Neural crest cell (in vitro differentiated cells): Measurements from ENCODE around the gene LNPEP. TPM values are rescaled to one million over a fixed set of nuclear protein-coding genes. Genes with fewer than 3 reads are reported as not detected.

Source experiments
- DNase-seq: peaks from one replicate; pipeline ENCODE4 v3.0.0; 2021; ENCODE audit warnings: low read depth, mixed read lengths, low spot score
- H3K27ac Mint-ChIP-seq: one replicate; pipeline ENCODE4 v1.8.0; 2021; ENCODE audit warnings: mild to moderate bottlenecking, mixed read lengths; ENCODE audit not compliant: unreplicated experiment
- H3K27me3 Mint-ChIP-seq: 2 replicates; pipeline ENCODE4 v1.8.0; 2021; ENCODE audit warnings: low read depth, mild to moderate bottlenecking, mixed read lengths
- H3K36me3 Mint-ChIP-seq: 2 replicates; pipeline ENCODE4 v1.8.0; 2021; ENCODE audit warnings: low read depth, mild to moderate bottlenecking, mixed read lengths
- H3K4me1 Mint-ChIP-seq: 2 replicates; pipeline ENCODE4 v1.8.0; 2021; ENCODE audit warnings: mixed read lengths
- H3K4me3 Mint-ChIP-seq: one replicate; pipeline ENCODE4 v1.8.0; 2021; ENCODE audit warnings: mild to moderate bottlenecking, mixed read lengths
- H3K9me3 Mint-ChIP-seq: 2 replicates; pipeline ENCODE4 v1.8.0; 2021; ENCODE audit warnings: mixed read lengths
- CTCF ChIP-seq: fragments of 200-600 bp; sonication (generic); conservative IDR thresholded peaks from 2 replicates; pipeline ENCODE4 v1.5.0; 2021; ENCODE audit warnings: antibody characterized with exemption, mild to moderate bottlenecking
- total RNA-seq: library from RNA; stranded (reverse); gene quantifications from 2 replicates; pipeline ENCODE4 v1.2.1, GENCODE V29; 2021

The LNPEP gene
- total RNA-seq, 1 donor from 2014 or later = 17.4 TPM

GRCh38 chr5:96962540-96962991, 26.7 kb downstream of the LNPEP start:
- no peak for TF ChIP-seq CTCF
- Mint-ChIP-seq H3K9me3 (no peaks in the 10 kb centered on the region), H3K4me1 (peaks cover 14% of the 10 kb centered on the region), H3K36me3 (peaks cover 2% of the 10 kb centered on the region), H3K27me3 (no peaks in the 10 kb centered on the region), H3K27ac (peak overlapping the region; percentile 2), H3K4me3 (no peak overlapping the region)
- DNase-seq = no peak

- no peak for DNase-seq
- no peak overlapping the region for H3K4me3 Mint-ChIP-seq
- H3K4me1 Mint-ChIP-seq = peaks cover 15% of the 10 kb centered on the region
- H3K27me3 Mint-ChIP-seq = no peaks in the 10 kb centered on the region
- peaks cover 2% of the 10 kb centered on the region for H3K36me3 Mint-ChIP-seq
- no peak overlapping the region for H3K27ac Mint-ChIP-seq
- H3K9me3 Mint-ChIP-seq = no peaks in the 10 kb centered on the region
- no peak for TF ChIP-seq CTCF
These were observed 27.4 kb downstream of the LNPEP start for GRCh38 chr5:96963267-96963666.

GRCh38 chr5:96966801-96967200, 30.9 kb downstream of the LNPEP start:
- peaks cover 18% of the 10 kb centered on the region for H3K4me1 Mint-ChIP-seq
- H3K4me3 Mint-ChIP-seq = no peak overlapping the region
- no peak for TF ChIP-seq CTCF
- no peak overlapping the region for H3K27ac Mint-ChIP-seq
- no peaks in the 10 kb centered on the region for H3K9me3 Mint-ChIP-seq
- no peak for DNase-seq
- H3K36me3 Mint-ChIP-seq = no peaks in the 10 kb centered on the region
- no peaks in the 10 kb centered on the region for H3K27me3 Mint-ChIP-seq

GRCh38 chr5:96967400-96967799, 31.5 kb downstream of the LNPEP start:
- no peak for DNase-seq
- no peaks in the 10 kb centered on the region for H3K27me3 Mint-ChIP-seq
- TF ChIP-seq CTCF = no peak
- H3K36me3 Mint-ChIP-seq = no peaks in the 10 kb centered on the region
- no peak overlapping the region for H3K27ac Mint-ChIP-seq
- H3K4me1 Mint-ChIP-seq = peaks cover 17% of the 10 kb centered on the region
- H3K4me3 Mint-ChIP-seq = no peak overlapping the region
- H3K9me3 Mint-ChIP-seq = no peaks in the 10 kb centered on the region

GRCh38 chr5:96968074-96968473, 32.2 kb downstream of the LNPEP start:
- DNase-seq = no peak
- H3K4me1 Mint-ChIP-seq = peaks cover 11% of the 10 kb centered on the region
- TF ChIP-seq CTCF = no peak
- H3K27me3 Mint-ChIP-seq = no peaks in the 10 kb centered on the region
- H3K4me3 Mint-ChIP-seq = no peak overlapping the region
- no peak overlapping the region for H3K27ac Mint-ChIP-seq
- no peaks in the 10 kb centered on the region for H3K36me3 Mint-ChIP-seq
- no peaks in the 10 kb centered on the region for H3K9me3 Mint-ChIP-seq

GRCh38 chr5:96968614-96969013, 32.7 kb downstream of the LNPEP start:
- no peaks in the 10 kb centered on the region for H3K9me3 Mint-ChIP-seq
- H3K36me3 Mint-ChIP-seq = no peaks in the 10 kb centered on the region
- no peak overlapping the region for H3K4me3 Mint-ChIP-seq
- peaks cover 11% of the 10 kb centered on the region for H3K4me1 Mint-ChIP-seq
- DNase-seq = no peak
- H3K27ac Mint-ChIP-seq = peak overlapping the region; percentile 58
- TF ChIP-seq CTCF = no peak
- H3K27me3 Mint-ChIP-seq = no peaks in the 10 kb centered on the region
